Left lung (tissue), 10 donors: Measurements from ENCODE around the gene RAB20. TPM values are rescaled to one million over a fixed set of nuclear protein-coding genes. Genes with fewer than 3 reads are reported as not detected.

Experiments used
- ATAC-seq: fragments of 200-7000 bp; cut with Tn5 transposase; one replicate; pipeline ENCODE4 v1.9.1; 2020; ENCODE audit warnings: moderate library complexity
- DNase-seq, 4 donors: peaks; one replicate each; pipeline ENCODE4 v3.0.0-alpha.2; 2013 to 2020
- H3K27ac ChIP-seq, 2 donors: fragments of 200-600 bp; sonication (generic) in 1 of 2; one replicate each; pipeline versions ENCODE4 v1.5.0 to v1.8.0; 2020 to 2021
- H3K27me3 ChIP-seq, 2 donors: fragments of 200-600 bp; sonication (generic) in 1 of 2; one replicate each; pipeline versions ENCODE4 v1.5.0 to v1.8.0; 2020 to 2021
- H3K36me3 ChIP-seq, 2 donors: fragments of 200-600 bp; sonication (generic) in 1 of 2; one replicate each; pipeline versions ENCODE4 v1.5.0 to v1.8.0; 2020 to 2021
- H3K4me1 ChIP-seq, 2 donors: fragments of 200-600 bp; one replicate each; pipeline ENCODE4 v1.8.0; 2021
- H3K4me3 ChIP-seq, 2 donors: fragments of 200-600 bp; sonication (generic) in 1 of 2; one replicate each; pipeline versions ENCODE4 v1.5.0 to v1.8.0; 2020 to 2021; ENCODE audit warnings: mild to moderate bottlenecking in 1 of 2
- H3K9me3 ChIP-seq, 2 donors: fragments of 200-600 bp; sonication (generic) in 1 of 2; one replicate each; pipeline versions ENCODE4 v1.5.0 to v1.8.0; 2020 to 2021
- CTCF ChIP-seq, 2 donors: fragments of 200-600 bp; sonication (generic) in 1 of 2; IDR thresholded peaks; one replicate each; pipeline versions ENCODE4 v1.5.0 to v1.8.0; 2021; ENCODE audit warnings: antibody characterized with exemption in 2 of 2
- intact Hi-C, 2 donors: fragments of 100-400 bp; cut with DNase I; formaldehyde crosslinking; loops; one replicate each; pipeline versions ENCODE4 v1.11.2 to v1.14.2; 2022
- polyA plus RNA-seq, 6 donors: library from polyadenylated mRNA; unstranded; fragments of 120-200 nt; gene quantifications; one replicate each; pipeline ENCODE4 v1.2.1, GENCODE V29; 2013; ENCODE audit not compliant: insufficient read length in 6 of 6
- total RNA-seq, 2 donors: library from RNA; stranded (reverse); fragmentation: NEBNext Ultra II Directional; extraction: Animal tissue kit (Norgen Biotek cat#: 25700); gene quantifications; one replicate each; pipeline ENCODE4 v1.2.1, GENCODE V29; 2021
- donor health status: DM: no; HTN: yes; CAD: no.
- donor health status: DM: no; HTN: no; CAD: no.

RAB20 gene
- total and polyA plus RNA-seq, 8 donors, result 20.1 to 42.4 (median 21.3) TPM

GRCh38 chr13:110521296-110521680 is 40.2 kb downstream of the RAB20 start:
- intact Hi-C loops, result no loop called here
- H3K4me3 ChIP-seq, result no peak overlapping the region

GRCh38 chr13:110520431-110521295 is 40.9 kb downstream of the RAB20 start:
- H3K4me1 ChIP-seq, result peaks cover 21 to 88% of the 10 kb centered on the region in 2 donors
- H3K9me3 ChIP-seq, result no peaks in the 10 kb centered on the region
- intact Hi-C loops, result no loop called here
- no peak overlapping the region for H3K4me3 ChIP-seq
- no peak for TF ChIP-seq CTCF (IDR thresholded peaks at IDR 0.05)
- DNase-seq (peak in 3 of 4 donors; percentile 56 to 89 (median 87)), ATAC-seq (peak; percentile 55)
- peaks cover 0 to 20% of the 10 kb centered on the region in 2 donors for H3K36me3 ChIP-seq
- H3K27me3 ChIP-seq, result no peaks in the 10 kb centered on the region
- H3K27ac ChIP-seq, result peak overlapping the region; percentile 81 to 90

More at GRCh38 chr13:110521296-110521680, 40.2 kb downstream of the RAB20 start:
- Histone ChIP-seq H3K36me3 (peaks cover 0 to 20% of the 10 kb centered on the region in 2 donors), H3K9me3 (no peaks in the 10 kb centered on the region), H3K4me1 (peaks cover 21 to 94% of the 10 kb centered on the region in 2 donors), H3K27me3 (no peaks in the 10 kb centered on the region), H3K27ac (peak overlapping the region; percentile 81 to 90)
- DNase-seq, result no peak
- ATAC-seq, result no peak
- no peak for TF ChIP-seq CTCF (IDR thresholded peaks at IDR 0.05)

- H3K27me3 ChIP-seq, result no peaks in the 10 kb centered on the region
- H3K36me3 ChIP-seq, result peaks cover 0 to 25% of the 10 kb centered on the region in 2 donors
- peak overlapping the region in 1 of 2 donors; percentile 90 for H3K27ac ChIP-seq
- no peak for ATAC-seq
- TF ChIP-seq CTCF (IDR thresholded peaks at IDR 0.05), result no peak
- intact Hi-C loops, result no loop called here
- H3K4me1 ChIP-seq, result peaks cover 21 to 77% of the 10 kb centered on the region in 2 donors
- H3K4me3 ChIP-seq, result no peak overlapping the region
- no peaks in the 10 kb centered on the region for H3K9me3 ChIP-seq
- no peak for DNase-seq
Observed at GRCh38 chr13:110519506-110519905, 42.0 kb downstream of the RAB20 start.

- peaks cover 0 to 30% of the 10 kb centered on the region in 2 donors for H3K36me3 ChIP-seq
- H3K9me3 ChIP-seq, result no peaks in the 10 kb centered on the region
- TF ChIP-seq CTCF (IDR thresholded peaks at IDR 0.05), result no peak
- no peak overlapping the region for H3K27ac ChIP-seq
- H3K27me3 ChIP-seq, result no peaks in the 10 kb centered on the region
- H3K4me3 ChIP-seq, result no peak overlapping the region
- ATAC-seq, result no peak
- peaks cover 21 to 72% of the 10 kb centered on the region in 2 donors for H3K4me1 ChIP-seq
- intact Hi-C loops, result no loop called here
- DNase-seq, result no peak
Observed at GRCh38 chr13:110519046-110519445, 42.5 kb downstream of the RAB20 start.

GRCh38 chr13:110518571-110518970 is 43.0 kb downstream of the RAB20 start:
- Histone ChIP-seq H3K36me3 (peaks cover 0 to 31% of the 10 kb centered on the region in 2 donors), H3K9me3 (no peaks in the 10 kb centered on the region), H3K27me3 (no peaks in the 10 kb centered on the region), H3K4me3 (no peak overlapping the region), H3K4me1 (peaks cover 21 to 67% of the 10 kb centered on the region in 2 donors), H3K27ac (peak overlapping the region in 1 of 2 donors; percentile 5)
- ATAC-seq (no peak), DNase-seq (no peak)
- TF ChIP-seq CTCF (IDR thresholded peaks at IDR 0.05), result no peak
- intact Hi-C loops, result no loop called here
